ENCODE data around the gene FOLR2.
"Not testable (repeated sequence)": the region's sequence is repeated elsewhere in the genome, so short reads cannot be mapped to it uniquely, and the experiment has no call there.

FOLR2 gene

DNA sequence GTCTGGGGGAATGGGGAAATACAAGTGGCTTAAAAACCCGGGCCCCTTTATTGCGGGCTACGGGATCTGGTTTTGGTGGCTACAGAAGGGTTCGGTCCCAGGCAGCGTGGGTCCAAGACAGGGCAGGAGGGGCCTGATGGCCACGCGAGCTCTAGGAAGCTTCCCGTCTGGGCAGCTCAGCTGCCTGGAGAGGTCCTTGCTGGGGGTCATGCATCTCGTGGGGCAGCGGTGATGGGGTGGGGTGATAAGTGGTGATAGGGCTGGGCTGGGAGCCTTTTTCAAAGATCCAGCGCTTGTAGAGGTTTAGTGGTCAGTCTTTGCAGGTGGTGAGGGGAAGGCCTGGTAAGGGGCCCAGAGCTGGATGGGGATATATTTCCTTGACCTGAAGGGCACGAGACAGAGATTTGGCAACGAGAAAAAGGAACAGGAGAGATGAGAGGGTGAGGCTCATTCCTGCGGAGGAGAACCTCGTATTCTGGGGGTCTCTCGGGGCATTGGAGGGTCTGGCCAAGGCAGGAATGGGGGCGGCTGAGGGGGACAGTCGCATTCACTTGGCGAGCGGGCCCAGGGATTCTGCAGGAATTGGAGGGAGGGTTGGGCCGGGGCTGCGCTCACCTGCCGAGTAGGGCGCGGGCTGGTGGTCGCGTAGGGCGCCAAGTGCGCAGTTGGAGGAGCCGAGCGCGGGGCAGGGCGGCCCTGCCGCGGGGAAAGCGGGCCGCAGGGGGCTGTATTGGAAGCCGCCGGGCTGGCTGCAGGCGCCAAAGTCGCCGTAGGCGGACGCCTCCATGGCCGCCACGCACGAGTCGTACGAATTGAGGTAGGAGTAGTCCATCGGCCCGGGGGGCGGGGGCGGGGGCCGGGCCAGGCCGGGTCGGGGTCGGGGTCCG lies 26.8 kb downstream of the FOLR2 start:
- DNase-seq: no peak

GRCh38 chr11:72244060-72244360 lies 27.4 kb downstream of the FOLR2 start, which contains the start of gene PHOX2A:
PHOX2A (minus strand) TSS chr11:72244176; CDS start chr11:72244004, 172 bp downstream.
- no peak for DNase-seq

- no peak for DNase-seq
Measured at GRCh38 chr11:72244361-72245262, 28.0 kb downstream of the FOLR2 start.

DNA sequence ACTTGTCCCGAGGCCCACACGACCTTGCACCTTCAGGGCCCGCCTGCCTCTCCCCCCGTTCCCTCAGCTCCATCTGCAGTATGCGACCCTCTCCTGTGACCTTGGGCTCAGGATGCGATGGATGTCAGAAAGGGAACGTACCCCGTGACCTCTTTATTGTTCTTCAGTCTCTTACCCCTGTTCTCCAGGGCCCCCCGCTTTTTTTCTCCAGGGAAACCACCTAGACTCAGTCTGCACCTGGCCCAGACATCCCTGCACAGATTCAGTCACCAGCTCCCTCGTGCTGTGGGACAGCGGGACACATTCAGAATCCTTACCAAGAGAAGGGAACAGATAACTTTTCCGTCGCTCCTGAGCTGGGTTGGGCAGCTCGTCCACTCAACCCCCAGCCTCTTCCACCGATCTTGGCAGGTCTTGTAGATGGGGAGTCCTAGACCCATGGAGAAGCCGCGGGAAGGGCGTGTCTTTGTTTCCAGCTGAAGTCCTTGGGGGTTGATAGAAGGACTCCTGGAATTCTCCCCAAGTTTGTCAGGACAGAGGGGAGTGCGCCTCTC lies 28.7 kb downstream of the FOLR2 start:
- no peak for DNase-seq

- no peak for DNase-seq
Measured at GRCh38 chr11:72247584-72247983, 31.0 kb downstream of the FOLR2 start.

DNA sequence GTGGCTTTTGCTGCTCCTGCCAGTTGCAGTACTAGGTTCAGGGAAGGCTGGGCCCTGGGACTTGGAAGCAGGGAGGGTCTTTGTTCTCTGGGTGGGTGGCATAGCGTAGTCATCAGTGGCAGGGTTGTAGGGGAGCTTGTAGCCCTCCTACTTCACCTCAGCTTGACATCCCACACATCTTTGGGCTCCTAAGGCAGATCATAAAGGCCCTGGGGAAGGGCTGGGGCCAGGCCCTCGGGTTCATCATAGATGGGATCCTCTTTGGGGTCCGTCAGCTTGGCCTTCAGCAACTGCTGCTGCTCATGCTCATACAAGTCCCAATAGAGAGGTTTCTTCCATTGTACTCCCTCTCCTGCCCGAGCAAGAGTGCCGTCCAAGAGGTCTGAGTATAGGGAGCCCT lies 33.4 kb downstream of the FOLR2 start:
- DNase-seq: no peak

GRCh38 chr11:72250661-72251464 lies 34.3 kb downstream of the FOLR2 start:
- no peak for DNase-seq

GRCh38 chr11:72251614-72252013 lies 35.0 kb downstream of the FOLR2 start:
- no peak for DNase-seq

DNA sequence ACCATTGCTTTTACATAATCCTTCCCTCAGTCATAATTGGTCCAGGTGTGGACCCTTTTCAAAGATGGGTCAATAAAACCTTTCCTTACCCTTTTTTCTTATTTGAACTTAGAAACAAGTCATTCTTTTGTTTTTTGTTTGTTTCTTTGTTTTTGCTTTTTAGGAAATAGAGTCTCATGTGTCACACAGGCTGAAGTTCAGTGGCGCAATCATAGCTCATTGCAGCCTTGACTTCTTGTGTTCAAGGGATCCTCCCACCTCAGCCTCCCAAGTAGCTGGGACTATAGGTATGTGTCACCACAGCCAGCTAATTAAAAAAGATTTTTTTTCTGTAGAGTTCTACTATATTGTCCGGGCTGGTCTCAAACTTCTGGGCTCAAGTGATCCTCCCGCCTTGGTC lies 36.8 kb downstream of the FOLR2 start:
- no peak for DNase-seq

DNA sequence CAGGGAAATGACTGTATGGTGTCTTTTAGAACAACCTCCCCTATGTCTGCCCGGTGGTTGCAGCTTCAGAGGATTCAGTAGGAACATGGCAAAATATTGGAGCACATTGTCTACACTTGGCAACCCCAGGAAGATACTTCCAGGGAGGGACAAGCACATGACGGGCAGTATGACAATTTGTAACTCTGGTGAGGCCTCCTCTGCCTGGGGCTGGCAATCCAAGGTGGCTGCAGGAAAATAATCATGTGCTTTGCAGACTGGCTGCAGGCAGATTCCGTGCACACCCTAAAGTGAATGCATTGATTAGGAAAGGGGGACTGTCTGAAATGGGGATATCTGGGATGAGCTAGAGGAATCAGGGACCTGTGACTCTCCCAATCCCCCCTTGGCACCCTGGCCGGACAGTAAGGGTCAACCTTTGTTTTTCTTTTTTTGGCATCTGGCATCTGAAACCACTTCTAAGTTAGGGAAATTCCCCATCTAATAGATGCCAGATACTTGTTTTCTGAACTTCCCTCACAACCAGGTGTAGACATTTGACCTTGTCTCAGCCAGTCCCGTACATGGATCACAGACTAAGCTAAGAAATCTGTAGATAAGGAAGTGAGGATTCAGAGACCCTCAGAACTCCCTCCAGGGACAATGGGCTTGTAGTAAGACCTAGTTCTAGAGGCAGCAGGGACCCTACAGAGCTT lies 37.9 kb downstream of the FOLR2 start:
- DNase-seq: no peak

- DNase-seq: no peak
Measured at GRCh38 chr11:72257570-72257969, 41.0 kb downstream of the FOLR2 start.

- DNase-seq: no peak
Measured at GRCh38 chr11:72259490-72259889, 42.9 kb downstream of the FOLR2 start.

GRCh38 chr11:72260574-72260973 lies 44.0 kb downstream of the FOLR2 start:
- no peak for DNase-seq

DNA sequence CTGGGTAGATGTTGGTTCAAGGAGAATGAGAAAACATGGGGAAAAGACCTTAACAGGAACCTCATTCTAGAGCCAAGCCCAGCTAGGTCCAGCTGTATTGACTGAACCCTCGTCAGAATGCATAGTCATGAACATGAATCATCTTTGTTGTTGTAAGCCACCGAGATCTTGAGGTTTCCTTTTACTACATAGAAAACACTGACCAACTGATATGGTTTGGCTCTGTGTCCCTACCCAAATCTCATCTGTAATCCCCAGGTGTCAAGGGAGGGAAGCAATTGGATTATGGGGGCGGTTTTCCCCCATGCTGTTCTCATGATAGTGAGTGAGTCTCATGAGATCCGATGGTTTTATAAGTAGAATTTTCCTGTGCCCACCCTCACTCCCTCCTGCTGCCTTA lies 46.8 kb downstream of the FOLR2 start:
- DNase-seq: no peak

DNA sequence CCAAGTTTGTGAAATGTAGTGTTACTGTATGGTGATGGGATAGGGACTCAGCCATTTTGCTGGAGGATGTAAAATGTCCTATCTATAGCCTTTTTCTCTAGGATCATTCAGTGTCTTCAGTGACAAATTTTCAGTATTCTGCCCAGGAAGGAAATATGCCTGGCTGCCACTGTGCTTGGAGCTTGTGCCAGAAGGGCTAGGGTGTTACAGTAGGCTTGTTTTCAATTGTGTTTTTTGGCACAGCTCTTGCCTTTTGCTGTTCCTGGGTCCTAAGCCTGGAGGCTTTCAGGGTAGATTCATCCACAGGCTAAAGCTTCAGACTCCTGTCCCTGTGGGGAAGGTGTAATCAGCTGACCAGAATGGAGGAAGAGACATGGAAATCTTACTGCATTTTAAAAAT lies 49.4 kb downstream of the FOLR2 start:
- DNase-seq: no peak

- not testable (repeated sequence) for DNase-seq
Measured at GRCh38 chr11:72266960-72267359, 50.4 kb downstream of the FOLR2 start.

- DNase-seq: no peak
Measured at GRCh38 chr11:72267956-72268617, 51.5 kb downstream of the FOLR2 start.

All from NCI-H2081 treated with DMSO at 0.1 percent for 48 hours (cell line).